H9 (cell line): ENCODE measurements around the gene FAHD1. TPM values are rescaled to one million over a fixed set of nuclear protein-coding genes. Genes with fewer than 3 reads are reported as not detected.

Experiments used
- DNase-seq: peaks from one replicate; pipeline ENCODE4 v3.0.0-alpha.2; 2017
- H2AFZ ChIP-seq: one replicate; pipeline ENCODE4 v1.6.1; 2013; ENCODE audit warnings: mild to moderate bottlenecking, low read length, control low read depth, moderate library complexity
- H2AK5ac ChIP-seq: 2 replicates; pipeline ENCODE4 v1.6.1; 2013; ENCODE audit warnings: low read length, control low read depth, mixed read lengths; ENCODE audit not compliant: insufficient read length
- H2BK120ac ChIP-seq: one replicate; pipeline ENCODE4 v1.6.1; 2013; ENCODE audit warnings: low read depth, mild to moderate bottlenecking, low read length, control low read depth, inconsistent platforms; ENCODE audit not compliant: poor library complexity, severe bottlenecking
- H2BK12ac ChIP-seq: 2 replicates; pipeline ENCODE4 v1.6.1; 2013; ENCODE audit warnings: low read length, control low read depth, mixed read lengths, low read depth; ENCODE audit not compliant: insufficient read length
- H2BK15ac ChIP-seq: 2 replicates; pipeline ENCODE4 v1.6.1; 2013; ENCODE audit warnings: low read depth, low read length, control low read depth
- H2BK20ac ChIP-seq: one replicate; pipeline ENCODE4 v1.6.1; 2013; ENCODE audit warnings: low read depth, mild to moderate bottlenecking, low read length, control low read depth, inconsistent platforms; ENCODE audit not compliant: poor library complexity, severe bottlenecking
- H2BK5ac ChIP-seq: 2 replicates; pipeline ENCODE4 v1.6.1; 2013; ENCODE audit warnings: low read length, control low read depth, mixed read lengths; ENCODE audit not compliant: insufficient read length
- H3K14ac ChIP-seq: 2 replicates; pipeline ENCODE4 v1.6.1; 2013; ENCODE audit warnings: low read length, control low read depth; ENCODE audit not compliant: insufficient read depth
- H3K18ac ChIP-seq: 2 replicates; pipeline ENCODE4 v1.6.1; 2013; ENCODE audit warnings: low read depth, mild to moderate bottlenecking, mixed read lengths, low read length, control low read depth; ENCODE audit not compliant: insufficient read length
- H3K23ac ChIP-seq: 2 replicates; pipeline ENCODE4 v1.6.1; 2013; ENCODE audit warnings: low read length, control low read depth, mixed read lengths, low read depth; ENCODE audit not compliant: insufficient read length
- H3K23me2 ChIP-seq: 2 replicates; pipeline ENCODE4 v1.6.1; 2013; ENCODE audit warnings: low read depth, mild to moderate bottlenecking, mixed read lengths, low read length, control low read depth; ENCODE audit not compliant: insufficient read length, poor library complexity, severe bottlenecking
- H3K27ac ChIP-seq: 2 replicates; pipeline ENCODE4 v1.5.1; 2013; ENCODE audit warnings: low read length, control low read depth, mixed read lengths, low read depth; ENCODE audit not compliant: insufficient read length
- H3K27me3 ChIP-seq: 2 replicates; pipeline ENCODE4 v1.6.1; 2013; ENCODE audit warnings: low read length, control low read depth, inconsistent platforms; ENCODE audit not compliant: insufficient read depth
- H3K4ac ChIP-seq: 2 replicates; pipeline ENCODE4 v1.6.1; 2013; ENCODE audit warnings: low read depth, mild to moderate bottlenecking, control low read depth, inconsistent platforms, low read length, moderate library complexity
- H3K4me1 ChIP-seq: 2 replicates; pipeline ENCODE4 v1.6.1; 2013; ENCODE audit warnings: low read length, control low read depth, inconsistent platforms; ENCODE audit not compliant: insufficient read depth
- H3K4me2 ChIP-seq: 2 replicates; pipeline ENCODE4 v1.6.1; 2013; ENCODE audit warnings: low read length, control low read depth, mixed read lengths; ENCODE audit not compliant: insufficient read length, insufficient read depth
- H3K56ac ChIP-seq: 2 replicates; pipeline ENCODE4 v1.6.1; 2013; ENCODE audit warnings: low read depth, mild to moderate bottlenecking, mixed read lengths, low read length, control low read depth; ENCODE audit not compliant: insufficient read length
- H3K79me1 ChIP-seq: 2 replicates; pipeline ENCODE4 v1.6.1; 2013; ENCODE audit warnings: low read depth, mild to moderate bottlenecking, moderate library complexity, low read length, control low read depth, inconsistent platforms; ENCODE audit not compliant: insufficient read depth, poor library complexity, severe bottlenecking
- H3K79me2 ChIP-seq: 2 replicates; pipeline ENCODE4 v1.6.1; 2013; ENCODE audit warnings: low read length, control low read depth, inconsistent platforms; ENCODE audit not compliant: insufficient read depth
- H3K9ac ChIP-seq: 2 replicates; pipeline ENCODE4 v1.6.1; 2013; ENCODE audit warnings: low read length, control low read depth, mixed read lengths; ENCODE audit not compliant: insufficient read length; ENCODE audit errors: extremely low read depth
- H3K9me3 ChIP-seq: one replicate; pipeline ENCODE4 v1.6.1; 2013; ENCODE audit warnings: low read depth, low read length, inconsistent platforms; ENCODE audit not compliant: control insufficient read depth
- H3T11ph ChIP-seq: one replicate; pipeline ENCODE4 v1.6.1; 2013; ENCODE audit warnings: mild to moderate bottlenecking, low read length, control low read depth, inconsistent platforms
- H4K20me1 ChIP-seq: one replicate; pipeline ENCODE4 v1.6.1; 2013; ENCODE audit not compliant: control insufficient read depth, insufficient read length, insufficient read depth
- H4K5ac ChIP-seq: 2 replicates; pipeline ENCODE4 v1.6.1; 2013; ENCODE audit warnings: low read depth, mild to moderate bottlenecking, mixed read lengths, low read length, control low read depth; ENCODE audit not compliant: insufficient read length
- H4K8ac ChIP-seq: replicated peaks from 2 replicates; pipeline ENCODE4 v1.6.1; 2013; ENCODE audit warnings: low read length, control low read depth, mixed read lengths, low read depth; ENCODE audit not compliant: insufficient read length
- H4K91ac ChIP-seq: 2 replicates; pipeline ENCODE4 v1.6.1; 2013; ENCODE audit warnings: low read depth, mild to moderate bottlenecking, moderate library complexity, mixed read lengths, low read length, control low read depth; ENCODE audit not compliant: insufficient read length
- H3K27ac Mint-ChIP-seq, 3 experiments: 2 replicates in 2 of 3; 3 replicates in 1 of 3; pipeline ENCODE4 v1.8.0; 2020 to 2021; ENCODE audit warnings: mixed read lengths in 3 of 3, mild to moderate bottlenecking in 1 of 3, moderate library complexity in 1 of 3
- H3K27me3 Mint-ChIP-seq: 2 replicates; pipeline ENCODE4 v1.8.0; 2021; ENCODE audit warnings: low read depth, mild to moderate bottlenecking, moderate library complexity, mixed read lengths
- H3K36me3 Mint-ChIP-seq, 3 experiments: 2 replicates in 2 of 3; 3 replicates in 1 of 3; pipeline ENCODE4 v1.8.0; 2020 to 2021; ENCODE audit warnings: low read depth in 3 of 3, mixed read lengths in 3 of 3; ENCODE audit not compliant: insufficient read depth in 1 of 3
- H3K4me1 Mint-ChIP-seq, 2 experiments: 2 replicates each; pipeline ENCODE4 v1.8.0; 2020; ENCODE audit warnings: mixed read lengths in 2 of 2
- H3K4me3 Mint-ChIP-seq, 2 experiments: 2 replicates in 1 of 2; 3 replicates in 1 of 2; pipeline ENCODE4 v1.8.0; 2020 to 2021; ENCODE audit warnings: mild to moderate bottlenecking in 2 of 2, mixed read lengths in 2 of 2, moderate library complexity in 1 of 2
- H3K9me3 Mint-ChIP-seq, 2 experiments: 2 replicates in 1 of 2; 3 replicates in 1 of 2; pipeline ENCODE4 v1.8.0; 2020; ENCODE audit warnings: mild to moderate bottlenecking in 2 of 2, mixed read lengths in 2 of 2, moderate library complexity in 1 of 2
- WGBS: extraction: QIAGEN DNeasy Blood & Tissue Kit; methylation state at CpG from one replicate; pipeline ENCODE4 v1.1.7; 2013; ENCODE audit warnings: missing lambda C conversion rate, low lambda C conversion rate, mixed read lengths; ENCODE audit not compliant: insufficient read length; ENCODE audit errors: extremely low coverage; 5-methylcytosine and 5-hydroxymethylcytosine counted together
- total RNA-seq: library from RNA; stranded (reverse); gene quantifications from 2 replicates; pipeline ENCODE4 v1.2.1, GENCODE V29; 2021
- TF ChIP-seq, protein P1 (sequence below): fragments of 200-600 bp; sonication (generic); conservative IDR thresholded peaks from 3 replicates; pipeline ENCODE4 v1.8.0; 2021; ENCODE audit warnings: antibody characterized with exemption, mild to moderate bottlenecking

FAHD1 gene
- total RNA-seq, 1 experiment from 2014 or later, result 16.2 TPM

DNA sequence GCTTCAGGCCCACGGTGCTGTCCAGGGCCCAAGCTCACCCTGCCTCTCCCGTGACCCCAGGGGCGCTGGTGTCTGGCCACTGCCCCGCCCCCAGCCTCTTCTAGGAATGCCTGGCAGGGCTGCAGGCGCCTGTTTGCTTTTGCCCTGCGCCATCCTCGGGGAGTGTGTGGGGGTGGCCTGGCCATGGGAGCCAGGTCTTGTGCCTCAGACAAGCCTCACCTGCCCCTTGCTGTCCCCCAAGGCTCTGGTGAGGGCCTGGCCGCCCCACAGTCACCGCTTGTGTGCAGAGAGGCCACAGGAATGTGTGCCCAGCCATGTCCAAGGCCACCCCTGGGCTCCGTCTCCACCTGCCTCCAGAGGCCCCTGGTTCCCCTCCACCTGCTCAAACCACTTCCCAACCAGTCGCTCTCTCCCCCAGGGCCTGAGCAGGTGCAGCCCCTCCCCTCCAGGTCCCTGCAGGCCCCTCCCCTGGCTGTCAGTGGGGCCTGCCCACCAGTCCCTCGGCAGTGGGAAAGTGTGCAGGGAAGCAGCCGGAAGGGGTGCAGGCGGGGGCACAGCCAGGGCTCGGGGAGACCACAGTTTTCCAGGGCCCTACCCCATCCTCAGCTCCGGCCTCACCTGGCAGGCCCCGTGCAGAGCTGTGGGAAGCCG, 32.7 kb upstream of the FAHD1 start:
- peak; percentile 28 for DNase-seq
- H4K20me1 ChIP-seq, result no peaks in the 10 kb centered on the region
- H3K23ac ChIP-seq, result no peak overlapping the region
- H2BK120ac ChIP-seq, result no peak overlapping the region
- no peak overlapping the region for H2AFZ ChIP-seq
- no peak overlapping the region for H4K5ac ChIP-seq
- no peak overlapping the region for H4K8ac ChIP-seq
- H3K4me1 ChIP-seq, result no peaks in the 10 kb centered on the region
- no peaks in the 10 kb centered on the region for H3K4me1 Mint-ChIP-seq
- H3K27ac ChIP-seq, result no peak overlapping the region
- no peak overlapping the region for H2BK5ac ChIP-seq
- H2BK15ac ChIP-seq, result no peak overlapping the region
- H3K4me2 ChIP-seq, result no peak overlapping the region
- H3K27ac Mint-ChIP-seq, result no peak overlapping the region
- no peak overlapping the region for H3T11ph ChIP-seq
- WGBS, result no CpG with 5 or more reads among the region's 18 CpGs
- H3K9me3 Mint-ChIP-seq, result peaks cover 25 to 27% of the 10 kb centered on the region in 2 experiments
- no peak overlapping the region for H3K18ac ChIP-seq
- no peak overlapping the region for H4K91ac ChIP-seq
- no peaks in the 10 kb centered on the region for H3K27me3 Mint-ChIP-seq
- H3K4ac ChIP-seq, result no peak overlapping the region
- H2AK5ac ChIP-seq, result no peak overlapping the region
- H3K56ac ChIP-seq, result no peak overlapping the region
- TF ChIP-seq, protein P1, sequence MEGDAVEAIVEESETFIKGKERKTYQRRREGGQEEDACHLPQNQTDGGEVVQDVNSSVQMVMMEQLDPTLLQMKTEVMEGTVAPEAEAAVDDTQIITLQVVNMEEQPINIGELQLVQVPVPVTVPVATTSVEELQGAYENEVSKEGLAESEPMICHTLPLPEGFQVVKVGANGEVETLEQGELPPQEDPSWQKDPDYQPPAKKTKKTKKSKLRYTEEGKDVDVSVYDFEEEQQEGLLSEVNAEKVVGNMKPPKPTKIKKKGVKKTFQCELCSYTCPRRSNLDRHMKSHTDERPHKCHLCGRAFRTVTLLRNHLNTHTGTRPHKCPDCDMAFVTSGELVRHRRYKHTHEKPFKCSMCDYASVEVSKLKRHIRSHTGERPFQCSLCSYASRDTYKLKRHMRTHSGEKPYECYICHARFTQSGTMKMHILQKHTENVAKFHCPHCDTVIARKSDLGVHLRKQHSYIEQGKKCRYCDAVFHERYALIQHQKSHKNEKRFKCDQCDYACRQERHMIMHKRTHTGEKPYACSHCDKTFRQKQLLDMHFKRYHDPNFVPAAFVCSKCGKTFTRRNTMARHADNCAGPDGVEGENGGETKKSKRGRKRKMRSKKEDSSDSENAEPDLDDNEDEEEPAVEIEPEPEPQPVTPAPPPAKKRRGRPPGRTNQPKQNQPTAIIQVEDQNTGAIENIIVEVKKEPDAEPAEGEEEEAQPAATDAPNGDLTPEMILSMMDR, result no peak
- H3K79me1 ChIP-seq, result no peaks in the 10 kb centered on the region
- H2BK12ac ChIP-seq, result no peak overlapping the region
- H3K79me2 ChIP-seq, result no peaks in the 10 kb centered on the region
- H3K23me2 ChIP-seq, result no peaks in the 10 kb centered on the region
- H3K36me3 Mint-ChIP-seq, result peaks cover 11 to 20% (median 15%) of the 10 kb centered on the region in 3 experiments
- no peaks in the 10 kb centered on the region for H3K9me3 ChIP-seq
- H3K9ac ChIP-seq, result no peak overlapping the region
- H3K4me3 Mint-ChIP-seq, result no peak overlapping the region; a peak in 2 of 5 replicates
- no peaks in the 10 kb centered on the region for H3K27me3 ChIP-seq
- no peak overlapping the region for H2BK20ac ChIP-seq
- no peak overlapping the region for H3K14ac ChIP-seq
